Aorta (tissue), 5 donors: ENCODE measurements around the gene MFRP. TPM values are rescaled to one million over a fixed set of nuclear protein-coding genes. Genes with fewer than 3 reads are reported as not detected.

ENCODE experiments used
- ATAC-seq: fragments of 200-7000 bp; cut with Tn5 transposase; one replicate; pipeline ENCODE4 v1.9.1; 2022; ENCODE audit warnings: moderate library complexity; ENCODE audit not compliant: low FRiP score
- DNase-seq, 2 donors: peaks; one replicate each; pipeline ENCODE4 v3.0.0-alpha.2; 2020
- H3K27ac ChIP-seq, 2 donors: one replicate each; pipeline ENCODE4 v1.5.1; 2013; ENCODE audit warnings: low read length in 2 of 2, mild to moderate bottlenecking in 2 of 2, moderate library complexity in 2 of 2, control low read depth in 1 of 2, inconsistent platforms in 1 of 2, low read depth in 1 of 2
- H3K27me3 ChIP-seq, 2 donors: one replicate each; pipeline ENCODE4 v1.6.1; 2013; ENCODE audit warnings: control low read depth in 1 of 2, low read length in 1 of 2, mild to moderate bottlenecking in 1 of 2, moderate library complexity in 1 of 2; ENCODE audit not compliant: insufficient read depth in 2 of 2, control insufficient read depth in 1 of 2
- H3K36me3 ChIP-seq, 2 donors: one replicate each; pipeline ENCODE4 v1.6.1; 2013; ENCODE audit warnings: control low read depth in 1 of 2, low read length in 1 of 2, mild to moderate bottlenecking in 1 of 2; ENCODE audit not compliant: insufficient read depth in 2 of 2, control insufficient read depth in 1 of 2
- H3K4me1 ChIP-seq, 2 donors: one replicate each; pipeline ENCODE4 v1.6.1; 2013; ENCODE audit warnings: low read length in 2 of 2, control low read depth in 1 of 2, mild to moderate bottlenecking in 1 of 2, moderate library complexity in 1 of 2; ENCODE audit not compliant: insufficient read depth in 2 of 2, control insufficient read depth in 1 of 2
- H3K4me3 ChIP-seq, 2 donors: one replicate each; pipeline ENCODE4 v1.5.1; 2013; ENCODE audit warnings: low read length in 2 of 2, control low read depth in 1 of 2, mild to moderate bottlenecking in 1 of 2
- H3K9me3 ChIP-seq: one replicate; pipeline ENCODE4 v1.6.1; 2013; ENCODE audit warnings: mild to moderate bottlenecking, low read length; ENCODE audit not compliant: control insufficient read depth
- WGBS, 2 donors: extraction: QIAGEN DNeasy Blood & Tissue Kit; methylation state at CpG; one replicate each; pipeline ENCODE4 v1.1.7; 2013; 5-methylcytosine and 5-hydroxymethylcytosine counted together
- intact Hi-C, 2 donors: fragments of 100-400 bp; cut with DNase I; formaldehyde crosslinking; loops; one replicate each; pipeline versions ENCODE4 v1.14.2 to v1.15.0; 2022
- polyA plus RNA-seq, 2 donors: library from polyadenylated mRNA; stranded (reverse); fragments of 200-250 nt; gene quantifications; one replicate each; pipeline ENCODE4 v1.2.3, GENCODE V29; 2013
- total RNA-seq, 2 donors: library from RNA; stranded (reverse); fragmentation: NEBNext Ultra II Directional; extraction: Animal tissue kit (Norgen Biotek cat#: 25700); gene quantifications; one replicate each; pipeline ENCODE4 v1.2.1, GENCODE V29; 2021
- donor health status: healthy with polysubstance abuse.
- donor health status: Bipolar disorder and iron deficiency.
- donor health status: DM: no; HTN: no; CAD: no.
- donor health status: DM: no; HTN: no; CAD: no.
- donor health status: DM: yes; HTN: yes; CAD: no.

MFRP gene
- total and polyA plus RNA-seq, 4 donors = not detected

GRCh38 chr11:119300198-119300964 is 46.1 kb downstream of the MFRP start:
- Histone ChIP-seq H3K4me1 (no peaks in the 10 kb centered on the region), H3K9me3 (no peaks in the 10 kb centered on the region), H3K27me3 (no peaks in the 10 kb centered on the region), H3K36me3 (peaks cover 0 to 8% of the 10 kb centered on the region in 2 donors), H3K4me3 (no peak overlapping the region), H3K27ac (no peak overlapping the region)
- DNase-seq = no peak
- intact Hi-C loops = no loop called here
- no peak for ATAC-seq
- 61 to 72% methylated on average over 3 of the region's 3 CpGs for WGBS, 2 donors

- H3K27ac ChIP-seq = no peak overlapping the region
- no peak overlapping the region for H3K4me3 ChIP-seq
- H3K9me3 ChIP-seq = no peaks in the 10 kb centered on the region
- DNase-seq (no peak), ATAC-seq (no peak)
- 87 to 92% methylated on average over 9 of the region's 9 CpGs for WGBS, 2 donors
- H3K36me3 ChIP-seq = peaks cover 0 to 8% of the 10 kb centered on the region in 2 donors
- no peaks in the 10 kb centered on the region for H3K4me1 ChIP-seq
- no peaks in the 10 kb centered on the region for H3K27me3 ChIP-seq
- intact Hi-C loops = no loop called here
Measured at GRCh38 chr11:119299416-119299815, 47.1 kb downstream of the MFRP start.

GRCh38 chr11:119298726-119299125 is 47.8 kb downstream of the MFRP start:
- no peak overlapping the region for H3K27ac ChIP-seq
- no peaks in the 10 kb centered on the region for H3K9me3 ChIP-seq
- intact Hi-C loops = no loop called here
- WGBS, 2 donors = 86% methylated on average over 2 of the region's 2 CpGs
- H3K27me3 ChIP-seq = no peaks in the 10 kb centered on the region
- H3K4me3 ChIP-seq = no peak overlapping the region
- H3K4me1 ChIP-seq = no peaks in the 10 kb centered on the region
- ATAC-seq = no peak
- H3K36me3 ChIP-seq = peaks cover 0 to 6% of the 10 kb centered on the region in 2 donors
- DNase-seq = no peak

- peaks cover 0 to 5% of the 10 kb centered on the region in 2 donors for H3K36me3 ChIP-seq
- WGBS, 2 donors = 50 to 60% methylated on average over 3 of the region's 3 CpGs
- no peaks in the 10 kb centered on the region for H3K4me1 ChIP-seq
- no peaks in the 10 kb centered on the region for H3K27me3 ChIP-seq
- no peak for ATAC-seq
- H3K4me3 ChIP-seq = no peak overlapping the region
- DNase-seq = no peak
- no peak overlapping the region for H3K27ac ChIP-seq
- intact Hi-C loops = no loop called here
- no peaks in the 10 kb centered on the region for H3K9me3 ChIP-seq
Measured at GRCh38 chr11:119297938-119298337, 48.6 kb downstream of the MFRP start.

- 45 to 53% methylated on average over 3 of the region's 3 CpGs for WGBS, 2 donors
- DNase-seq = no peak
Measured at GRCh38 chr11:119295178-119295577, 51.3 kb downstream of the MFRP start.

GRCh38 chr11:119293461-119293860 is 53.0 kb downstream of the MFRP start:
- Histone ChIP-seq H3K4me1 (no peaks in the 10 kb centered on the region), H3K4me3 (no peak overlapping the region), H3K9me3 (no peaks in the 10 kb centered on the region), H3K36me3 (peaks cover 0 to 3% of the 10 kb centered on the region in 2 donors), H3K27me3 (no peaks in the 10 kb centered on the region), H3K27ac (no peak overlapping the region)
- intact Hi-C loops = no loop called here
- ATAC-seq (no peak), DNase-seq (no peak)
- 86 to 90% methylated on average over 3 of the region's 3 CpGs for WGBS, 2 donors

More at GRCh38 chr11:119295178-119295577, 51.3 kb downstream of the MFRP start:
- no peaks in the 10 kb centered on the region for H3K27me3 ChIP-seq
- ATAC-seq = no peak
- H3K27ac ChIP-seq = no peak overlapping the region
- H3K4me3 ChIP-seq = no peak overlapping the region
- no peaks in the 10 kb centered on the region for H3K4me1 ChIP-seq
- no peaks in the 10 kb centered on the region for H3K9me3 ChIP-seq
- intact Hi-C loops = no loop called here
- peaks cover 0 to 6% of the 10 kb centered on the region in 2 donors for H3K36me3 ChIP-seq

- ATAC-seq (no peak), DNase-seq (no peak)
- intact Hi-C loops = no loop called here
- no peaks in the 10 kb centered on the region for H3K27me3 ChIP-seq
- no peak overlapping the region for H3K4me3 ChIP-seq
- H3K9me3 ChIP-seq = no peaks in the 10 kb centered on the region
- H3K27ac ChIP-seq = no peak overlapping the region
- whole genome bisulfite sequencing, 2 donors = 97% methylated on average over 10 of the region's 10 CpGs
- H3K4me1 ChIP-seq = no peaks in the 10 kb centered on the region
- peaks cover 0 to 4% of the 10 kb centered on the region in 2 donors for H3K36me3 ChIP-seq
Measured at GRCh38 chr11:119290894-119291497, 55.5 kb downstream of the MFRP start.
